HepG2 (cell line): ENCODE data around the gene IL27RA. TPM values are rescaled to one million over a fixed set of nuclear protein-coding genes. Genes with fewer than 3 reads are reported as not detected.
A peak's percentile ranks its signal among the peaks of the same experiment; 100 is the strongest.

Experiments used
- GFI1 ChIP-seq: sonication (generic); formaldehyde crosslinking; IDR thresholded peaks from 2 replicates; pipeline ENCODE4 v1.5.0; 2020; ENCODE audit warnings: missing genetic modification reagents, mild to moderate bottlenecking, borderline replicate concordance
- GLI4 ChIP-seq: sonication (generic); formaldehyde crosslinking; IDR thresholded peaks from 2 replicates; pipeline ENCODE4 v1.5.1; 2020; ENCODE audit warnings: missing genetic modification reagents, mild to moderate bottlenecking, moderate library complexity, borderline replicate concordance
- HOMEZ ChIP-seq: IDR thresholded peaks from 2 replicates; pipeline ENCODE4 v1.6.1; 2016; ENCODE audit warnings: low read depth
- HOXA3 ChIP-seq: sonication (generic); formaldehyde crosslinking; IDR thresholded peaks from 2 replicates; pipeline ENCODE4 v1.5.0; 2020; ENCODE audit warnings: missing genetic modification reagents
- MAFK ChIP-seq, 2 experiments: IDR thresholded peaks in 1 of 2; conservative IDR thresholded peaks in 1 of 2; 2 replicates each; pipeline ENCODE4 v1.6.1; 2011; ENCODE audit warnings: improper control_type of control experiment in 2 of 2, low read length in 2 of 2
- MED13 ChIP-seq: sonication (generic); formaldehyde crosslinking; IDR thresholded peaks from 2 replicates; pipeline ENCODE4 v1.5.0; 2020; ENCODE audit warnings: missing genetic modification reagents
- NFYC ChIP-seq: IDR thresholded peaks from 2 replicates; pipeline ENCODE4 v1.6.1; 2016; ENCODE audit warnings: missing genetic modification reagents, missing compliant biosample characterization
- NKX3-1 ChIP-seq: sonication (generic); formaldehyde crosslinking; IDR thresholded peaks from 2 replicates; pipeline ENCODE4 v1.5.0; 2020; ENCODE audit warnings: missing genetic modification reagents
- NPAS2 ChIP-seq: sonication (generic); formaldehyde crosslinking; IDR thresholded peaks from 2 replicates; pipeline ENCODE4 v1.8.0; 2022; ENCODE audit warnings: mild to moderate bottlenecking, missing genetic modification reagents, borderline replicate concordance
- REST ChIP-seq, 2 experiments: IDR thresholded peaks; 2 replicates each; pipeline ENCODE4 v1.6.1; 2011 to 2012; ENCODE audit warnings: low read length in 2 of 2, borderline replicate concordance in 1 of 2, low read depth in 1 of 2, mild to moderate bottlenecking in 1 of 2, moderate library complexity in 1 of 2
- RORA ChIP-seq: sonication (generic); formaldehyde crosslinking; IDR thresholded peaks from 2 replicates; pipeline ENCODE4 v1.5.0; 2020; ENCODE audit warnings: mild to moderate bottlenecking, missing genetic modification reagents, moderate library complexity
- ZFAT ChIP-seq: sonication (generic); formaldehyde crosslinking; conservative IDR thresholded peaks from 2 replicates; pipeline ENCODE4 v1.8.1; 2023; ENCODE audit warnings: missing genetic modification reagents, inconsistent platforms
- ZNF224 ChIP-seq: sonication (generic); formaldehyde crosslinking; IDR thresholded peaks from 2 replicates; pipeline ENCODE4 v1.5.0; 2020; ENCODE audit warnings: mild to moderate bottlenecking, missing genetic modification reagents
- ZNF3 ChIP-seq: IDR thresholded peaks from 2 replicates; pipeline ENCODE4 v1.7.0; 2017; ENCODE audit warnings: inconsistent platforms
- ZNF383 ChIP-seq: sonication (generic); formaldehyde crosslinking; IDR thresholded peaks from 2 replicates; pipeline ENCODE4 v1.4.0; 2020; ENCODE audit warnings: missing genetic modification reagents, mild to moderate bottlenecking, borderline replicate concordance
- ZNF430 ChIP-seq: sonication (generic); formaldehyde crosslinking; IDR thresholded peaks from 2 replicates; pipeline ENCODE4 v1.9.0; 2021; ENCODE audit warnings: mild to moderate bottlenecking, missing genetic modification reagents
- ZNF574 ChIP-seq: sonication (generic); formaldehyde crosslinking; IDR thresholded peaks from 2 replicates; pipeline ENCODE4 v1.4.0; 2020; ENCODE audit warnings: missing genetic modification reagents
- ZNF615 ChIP-seq: sonication (generic); formaldehyde crosslinking; IDR thresholded peaks from 2 replicates; pipeline ENCODE4 v1.5.0; 2020; ENCODE audit warnings: mild to moderate bottlenecking, missing genetic modification reagents, borderline replicate concordance
- ZNF678 ChIP-seq: sonication (generic); formaldehyde crosslinking; IDR thresholded peaks from 2 replicates; pipeline ENCODE4 v1.4.0; 2020; ENCODE audit warnings: mild to moderate bottlenecking, missing genetic modification reagents
- ZNF782 ChIP-seq: sonication (generic); formaldehyde crosslinking; IDR thresholded peaks from 2 replicates; pipeline ENCODE4 v1.4.0; 2020; ENCODE audit warnings: missing genetic modification reagents, mild to moderate bottlenecking, borderline replicate concordance
- polyA plus RNA-seq, 8 experiments: library from polyadenylated mRNA; depleted of rRNA in 3 of 8; stranded (reverse) in 7 of 8; unstranded in 1 of 8; fragments of >200 nt; fragmentation: Illumina TruSeq in 4 of 8; extraction: Trizol in 4 of 8; gene quantifications; 2 replicates each; pipeline versions ENCODE4 v1.2.1 to v1.2.3, GENCODE V29; 2011 to 2016; ENCODE audit warnings: low read depth in 4 of 8, missing spikeins in 1 of 8, mixed read lengths in 1 of 8; ENCODE audit not compliant: insufficient read depth in 1 of 8
- total RNA-seq, 5 experiments: library from RNA; depleted of rRNA; stranded (reverse); fragments of >200 nt; fragmentation: Illumina TruSeq; extraction: Trizol; gene quantifications; 2 replicates each; pipeline ENCODE4 v1.2.3, GENCODE V29; 2016; ENCODE audit warnings: low read depth in 1 of 5

Gene IL27RA
- total and polyA plus RNA-seq, 2 of the 13 experiments (the other 11 are each of a cell fraction or from before 2014, with no cell fraction given): 3.5 to 8.1 TPM

- TF ChIP-seq ZNF782 (CRISPR knock-in tag): no peak
- no peak for TF ChIP-seq ZNF678 (CRISPR knock-in tag)
- TF ChIP-seq NPAS2 (CRISPR knock-in tag): no peak
- TF ChIP-seq ZNF430 (CRISPR knock-in tag): no peak
- TF ChIP-seq GFI1: peak; percentile 10; the same call in 1 of the 2 replicates
- no peak for TF ChIP-seq HOXA3 (CRISPR knock-in tag)
- no peak for TF ChIP-seq NKX3-1
- no peak for TF ChIP-seq GLI4
- TF ChIP-seq ZNF224 (CRISPR knock-in tag): no peak
- no peak for TF ChIP-seq MAFK (conservative IDR thresholded peaks at IDR 0.05 in 1 of 2, IDR thresholded peaks at IDR 0.05 in 1 of 2; ENCODE audit: low read length in 2 of 2)
- no peak for TF ChIP-seq REST (IDR thresholded peaks at IDR 0.05; ENCODE audit: borderline replicate concordance in 1 of 2, low read depth in 1 of 2, low read length in 2 of 2)
- TF ChIP-seq ZNF3: no peak
- no peak for TF ChIP-seq HOMEZ (CRISPR knock-in tag)
- no peak for TF ChIP-seq ZNF615
- 0 out of 2 replicates have a peak, but pooled peaks have one; percentile 5 for TF ChIP-seq ZNF574
- no peak for TF ChIP-seq ZNF383
- TF ChIP-seq RORA: no peak
- TF ChIP-seq MED13 (CRISPR knock-in tag): no peak
- no peak for TF ChIP-seq NFYC (CRISPR knock-in tag)
- no peak for TF ChIP-seq ZFAT (CRISPR knock-in tag)
Measured at GRCh38 chr19:14072535-14073260, 41.1 kb downstream of the IL27RA start, which contains the start of gene MISP3 (continued).
